Spleen (tissue), 11 donors: ENCODE data around the gene SLC22A4. TPM values are rescaled to one million over a fixed set of nuclear protein-coding genes. Genes with fewer than 3 reads are reported as not detected.
A peak's percentile ranks its signal among the peaks of the same experiment; 100 is the strongest.

Experiments used
- DNase-seq: peaks from one replicate; pipeline ENCODE4 v3.0.0-alpha.2; 2020
- H3K27ac ChIP-seq, 8 donors: fragments of 200-600 bp; sonication (generic) in 7 of 8; 1 replicate in 4 of 8; 2 replicates in 4 of 8; pipeline versions ENCODE4 v1.5.0 to v1.8.0; 2016 to 2021; ENCODE audit warnings: inconsistent platforms in 4 of 8, mild to moderate bottlenecking in 4 of 8, moderate library complexity in 1 of 8
- H3K27me3 ChIP-seq, 7 donors: fragments of 200-600 bp; sonication (generic) in 6 of 7; replicated peaks in 1 of 7; 1 replicate in 4 of 7; 2 replicates in 3 of 7; pipeline versions ENCODE4 v1.5.0 to v1.8.0; 2016 to 2021; ENCODE audit warnings: inconsistent platforms in 3 of 7, mild to moderate bottlenecking in 1 of 7
- H3K36me3 ChIP-seq, 6 donors: fragments of 200-600 bp; sonication (generic) in 5 of 6; 1 replicate in 4 of 6; 2 replicates in 2 of 6; pipeline versions ENCODE4 v1.5.0 to v1.8.0; 2016 to 2021; ENCODE audit warnings: inconsistent platforms in 2 of 6
- H3K4me1 ChIP-seq, 6 donors: fragments of 200-600 bp; sonication (generic) in 5 of 6; 1 replicate in 3 of 6; 2 replicates in 3 of 6; pipeline versions ENCODE4 v1.5.0 to v1.8.0; 2016 to 2021; ENCODE audit warnings: inconsistent platforms in 3 of 6
- H3K4me3 ChIP-seq, 8 donors: fragments of 200-600 bp; sonication (generic) in 7 of 8; 1 replicate in 4 of 8; 2 replicates in 4 of 8; pipeline versions ENCODE4 v1.5.0 to v1.8.0; 2016 to 2021; ENCODE audit warnings: inconsistent platforms in 4 of 8, mild to moderate bottlenecking in 4 of 8, moderate library complexity in 2 of 8
- H3K9me3 ChIP-seq, 8 donors: fragments of 200-600 bp; sonication (generic) in 7 of 8; 1 replicate in 4 of 8; 2 replicates in 4 of 8; pipeline versions ENCODE4 v1.5.0 to v1.8.0; 2016 to 2021; ENCODE audit warnings: inconsistent platforms in 4 of 8
- CTCF ChIP-seq, 11 experiments: fragments of 200-600 bp in 7 of 11; fragments of 450-650 bp in 4 of 11; sonication (generic) in 4 of 11; IDR thresholded peaks in 8 of 11; conservative IDR thresholded peaks in 3 of 11; 1 replicate in 7 of 11; 2 replicates in 4 of 11; pipeline versions ENCODE4 v1.4.0 to v1.8.0; 2016 to 2021; ENCODE audit warnings: antibody characterized with exemption in 11 of 11, inconsistent platforms in 4 of 11, mild to moderate bottlenecking in 1 of 11
- POLR2A ChIP-seq, 3 donors: fragments of 450-650 bp; IDR thresholded peaks; one replicate each; pipeline ENCODE4 v1.5.1; 2017; ENCODE audit warnings: antibody characterized with exemption in 3 of 3, mild to moderate bottlenecking in 1 of 3
- POLR2AphosphoS5 ChIP-seq, 3 donors: sonication (generic); formaldehyde crosslinking; IDR thresholded peaks; one replicate each; pipeline ENCODE4 v1.5.1; 2017; ENCODE audit warnings: antibody characterized with exemption in 3 of 3
- WGBS, 5 donors: extraction: QIAGEN DNeasy Blood & Tissue Kit in 3 of 5; methylation state at CpG; one replicate each; pipeline versions ENCODE4 v1.1.5 to v1.1.7; 2013 to 2018; 5-methylcytosine and 5-hydroxymethylcytosine counted together
- intact Hi-C: fragments of 100-400 bp; cut with DNase I; formaldehyde crosslinking; loops from one replicate; pipeline ENCODE4 v1.15.0; 2023; ENCODE audit warnings: low total_unique reads
- polyA plus RNA-seq, 3 donors: library from polyadenylated mRNA; stranded (reverse); fragments of 200-250 nt; gene quantifications; one replicate each; pipeline ENCODE4 v1.2.1, GENCODE V29; 2013
- total RNA-seq, 7 donors: library from RNA; depleted of rRNA in 3 of 7; stranded (reverse); fragments of >200 nt in 3 of 7; fragmentation: NEBNext Ultra II Directional in 4 of 7; extraction: Animal tissue kit (Norgen Biotek cat#: 25700) in 4 of 7; gene quantifications; one replicate each; pipeline versions ENCODE4 v1.1.0 to v1.2.1, GENCODE V29; 2016 to 2021
- donor health status: healthy with polysubstance abuse.
- donor health status: DM: no; HTN: no; CAD: no; lungs with moderate emphysema.
- donor health status: DM: no; HTN: no; CAD: no.
- donor health status: Bipolar disorder and iron deficiency.
- donor health status: healthy.
- donor health status: DM: no; HTN: no; CAD: no.
- donor health status: DM: yes; HTN: yes; CAD: no.

SLC22A4 gene
- total and polyA plus RNA-seq, 10 donors = 0.47 to 25.1 (median 8.5) TPM

GRCh38 chr5:132293066-132293991 is 865 bp upstream of the SLC22A4 start:
- H3K36me3 ChIP-seq = no peaks in the 10 kb centered on the region
- TF ChIP-seq POLR2AphosphoS5 (IDR thresholded peaks at IDR 0.05) (peak in 2 of 3 donors; percentile 35 to 60), POLR2A (IDR thresholded peaks at IDR 0.05) (no peak), CTCF (IDR thresholded peaks at IDR 0.05 in 8 of 11, conservative IDR thresholded peaks at IDR 0.05 in 3 of 11) (peak in 2 of 11 experiments; percentile 20 to 26)
- peak overlapping the region; percentile 59 to 77 (median 64) for H3K4me3 ChIP-seq
- intact Hi-C loops = no loop called here
- peak; percentile 93 for DNase-seq
- H3K27ac ChIP-seq = peak overlapping the region; percentile 80 to 98 (median 95)
- H3K27me3 ChIP-seq = peaks cover 0 to 37% (median 5%) of the 10 kb centered on the region in 7 donors
- no peaks in the 10 kb centered on the region for H3K9me3 ChIP-seq
- H3K4me1 ChIP-seq = peaks cover 8 to 68% (median 31%) of the 10 kb centered on the region in 6 donors
- WGBS, 5 donors = 2 to 5% (median 3%) methylated on average over 34 to 50 of the region's 50 CpGs

GRCh38 chr5:132294728-132295504 is 722 bp downstream of the SLC22A4 start:
- Histone ChIP-seq H3K4me3 (peak overlapping the region; percentile 59 to 77 (median 64)), H3K9me3 (no peaks in the 10 kb centered on the region), H3K27me3 (peaks cover 0 to 37% (median 5%) of the 10 kb centered on the region in 7 donors), H3K36me3 (no peaks in the 10 kb centered on the region), H3K4me1 (peaks cover 8 to 74% (median 31%) of the 10 kb centered on the region in 6 donors), H3K27ac (peak overlapping the region; percentile 80 to 98 (median 95))
- peak; percentile 92 for DNase-seq
- WGBS, 5 donors = 2 to 9% (median 3%) methylated on average over 22 to 50 of the region's 50 CpGs
- intact Hi-C loops = no loop called here
- TF ChIP-seq POLR2A (IDR thresholded peaks at IDR 0.05) = peak in 1 of 3 donors; percentile 65
- no peak for TF ChIP-seq CTCF (IDR thresholded peaks at IDR 0.05 in 8 of 11, conservative IDR thresholded peaks at IDR 0.05 in 3 of 11)
- peak; percentile 80 to 91 (median 82) for TF ChIP-seq POLR2AphosphoS5 (IDR thresholded peaks at IDR 0.05)

- WGBS, 5 donors = 64 to 85% (median 76%) methylated on average over 8 of the region's 8 CpGs
- Histone ChIP-seq H3K36me3 (no peaks in the 10 kb centered on the region), H3K27ac (peak overlapping the region in 7 of 8 donors; percentile 91 to 98 (median 96)), H3K9me3 (no peaks in the 10 kb centered on the region), H3K4me1 (peaks cover 8 to 72% (median 31%) of the 10 kb centered on the region in 6 donors), H3K27me3 (peaks cover 0 to 37% (median 5%) of the 10 kb centered on the region in 7 donors), H3K4me3 (peak overlapping the region in 7 of 8 donors; percentile 61 to 77 (median 64))
- no peak for DNase-seq
- TF ChIP-seq CTCF (IDR thresholded peaks at IDR 0.05 in 8 of 11, conservative IDR thresholded peaks at IDR 0.05 in 3 of 11) (no peak), POLR2A (IDR thresholded peaks at IDR 0.05) (no peak), POLR2AphosphoS5 (IDR thresholded peaks at IDR 0.05) (no peak)
- intact Hi-C loops = no loop called here
Measured at GRCh38 chr5:132295505-132296411, 1.6 kb downstream of the SLC22A4 start.
